Measurements from ENCODE around the gene CLINT1.

Gene CLINT1

GRCh38 chr5:157779221-157779620 is 79.7 kb downstream of the CLINT1 start:
- TF ChIP-seq CTCF (IDR thresholded peaks at IDR 0.05; ENCODE audit: low read depth, low read length) = no peak
- no peak overlapping the region for H3K4me3 ChIP-seq (ENCODE audit: low read depth, low read length)
- in situ Hi-C loops (cut with HindIII; ENCODE audit: low sequenced_read_pairs) = no loop called here
- DNase-seq (ENCODE audit: low read depth, low spot score) = no peak

GRCh38 chr5:157778121-157778805 is 80.7 kb downstream of the CLINT1 start:
- DNase-seq (ENCODE audit: low read depth, low spot score) = peak; percentile 34
- in situ Hi-C loops (cut with HindIII; ENCODE audit: low sequenced_read_pairs) = no loop called here
- TF ChIP-seq CTCF (IDR thresholded peaks at IDR 0.05; ENCODE audit: low read depth, low read length) = no peak
- no peak overlapping the region for H3K4me3 ChIP-seq (ENCODE audit: low read depth, low read length)

- in situ Hi-C loops (cut with HindIII; ENCODE audit: low sequenced_read_pairs) = no loop called here
- no peak overlapping the region for H3K4me3 ChIP-seq (ENCODE audit: low read depth, low read length)
- no peak for DNase-seq (ENCODE audit: low read depth, low spot score)
- no peak for TF ChIP-seq CTCF (IDR thresholded peaks at IDR 0.05; ENCODE audit: low read depth, low read length)
Measured at GRCh38 chr5:157772127-157772526, 86.8 kb downstream of the CLINT1 start.

GRCh38 chr5:157770665-157771064 is 88.3 kb downstream of the CLINT1 start:
- H3K4me3 ChIP-seq (ENCODE audit: low read depth, low read length) = no peak overlapping the region
- TF ChIP-seq CTCF (IDR thresholded peaks at IDR 0.05; ENCODE audit: low read depth, low read length) = no peak
- DNase-seq (ENCODE audit: low read depth, low spot score) = no peak
- in situ Hi-C loops (cut with HindIII; ENCODE audit: low sequenced_read_pairs) = no loop called here

- in situ Hi-C loops (cut with HindIII; ENCODE audit: low sequenced_read_pairs) = no loop called here
- no peak for DNase-seq (ENCODE audit: low read depth, low spot score)
- no peak for TF ChIP-seq CTCF (IDR thresholded peaks at IDR 0.05; ENCODE audit: low read depth, low read length)
- H3K4me3 ChIP-seq (ENCODE audit: low read depth, low read length) = no peak overlapping the region
Measured at GRCh38 chr5:157767689-157768088, 91.3 kb downstream of the CLINT1 start.

- H3K4me3 ChIP-seq (ENCODE audit: low read depth, low read length) = no peak overlapping the region
- in situ Hi-C loops (cut with HindIII; ENCODE audit: low sequenced_read_pairs) = no loop called here
- no peak for DNase-seq (ENCODE audit: low read depth, low spot score)
- no peak for TF ChIP-seq CTCF (IDR thresholded peaks at IDR 0.05; ENCODE audit: low read depth, low read length)
Measured at GRCh38 chr5:157766902-157767301, 92.0 kb downstream of the CLINT1 start.

Data from astrocyte of the spinal cord (primary cell).